Immature natural killer cell (primary cell): ENCODE results near the gene UVSSA. TPM values are rescaled to one million over a fixed set of nuclear protein-coding genes. Genes with fewer than 3 reads are reported as not detected.

Source experiments
- DNase-seq, 3 donors: peaks; one replicate each; pipeline ENCODE4 v3.0.0; 2022; ENCODE audit warnings: mixed read lengths in 1 of 3
- H3K27ac Mint-ChIP-seq, 6 donors: one replicate each; pipeline ENCODE4 v1.8.0; 2020; ENCODE audit warnings: mixed read lengths in 6 of 6, mild to moderate bottlenecking in 5 of 6, inconsistent platforms in 4 of 6, moderate library complexity in 3 of 6
- H3K27me3 Mint-ChIP-seq, 3 donors: one replicate each; pipeline ENCODE4 v1.8.0; 2020 to 2021; ENCODE audit warnings: low read depth in 3 of 3, mild to moderate bottlenecking in 3 of 3, mixed read lengths in 3 of 3, moderate library complexity in 3 of 3, inconsistent platforms in 1 of 3
- H3K36me3 Mint-ChIP-seq, 3 donors: one replicate each; pipeline ENCODE4 v1.8.0; 2020; ENCODE audit warnings: mixed read lengths in 3 of 3, inconsistent platforms in 2 of 3, mild to moderate bottlenecking in 2 of 3
- H3K4me1 Mint-ChIP-seq, 2 donors: one replicate each; pipeline ENCODE4 v1.8.0; 2020; ENCODE audit warnings: inconsistent platforms in 2 of 2, mild to moderate bottlenecking in 2 of 2, mixed read lengths in 2 of 2, moderate library complexity in 1 of 2
- H3K4me3 Mint-ChIP-seq, 5 donors: one replicate each; pipeline ENCODE4 v1.8.0; 2020; ENCODE audit warnings: mild to moderate bottlenecking in 5 of 5, mixed read lengths in 5 of 5, inconsistent platforms in 3 of 5, moderate library complexity in 3 of 5
- H3K9me3 Mint-ChIP-seq, 6 donors: one replicate each; pipeline ENCODE4 v1.8.0; 2020; ENCODE audit warnings: mild to moderate bottlenecking in 6 of 6, mixed read lengths in 6 of 6, inconsistent platforms in 4 of 6, moderate library complexity in 3 of 6
- polyA plus RNA-seq, 3 donors: library from polyadenylated mRNA; unstranded; fragments of 300-500 nt; fragmentation: Illumina TruSeq; gene quantifications; one replicate each; pipeline ENCODE4 v1.2.3, GENCODE V29; 2021

UVSSA gene
- polyA plus RNA-seq, 3 donors from 2014 or later: 3.2 to 7.0 (median 4.0) TPM

- Mint-ChIP-seq H3K27me3 (peaks cover 0 to 3% (median 2%) of the 10 kb centered on the region in 3 donors), H3K4me1 (peaks cover 57 to 62% of the 10 kb centered on the region in 2 donors), H3K9me3 (no peaks in the 10 kb centered on the region), H3K36me3 (peaks cover 5 to 18% (median 7%) of the 10 kb centered on the region in 3 donors), H3K27ac (peak overlapping the region; percentile 14 to 83 (median 62)), H3K4me3 (peak overlapping the region; percentile 66 to 82 (median 73))
- no peak for DNase-seq
Observed at GRCh38 chr4:1310031-1310795, 36.8 kb upstream of the UVSSA start.

- H3K36me3 Mint-ChIP-seq: peaks cover 5 to 18% (median 7%) of the 10 kb centered on the region in 3 donors
- H3K4me3 Mint-ChIP-seq: peak overlapping the region; percentile 29 to 69 (median 44)
- H3K27ac Mint-ChIP-seq: peak overlapping the region; percentile 45 to 83 (median 80)
- DNase-seq: peak; percentile 35 to 47 (median 45)
- peaks cover 50 to 56% of the 10 kb centered on the region in 2 donors for H3K4me1 Mint-ChIP-seq
- H3K9me3 Mint-ChIP-seq: no peaks in the 10 kb centered on the region
- peaks cover 0 to 2% (median 2%) of the 10 kb centered on the region in 3 donors for H3K27me3 Mint-ChIP-seq
Observed at GRCh38 chr4:1310796-1311631, 36.0 kb upstream of the UVSSA start.

- no peak overlapping the region for H3K4me3 Mint-ChIP-seq
- peak overlapping the region in 3 of 6 donors; percentile 20 to 34 (median 27) for H3K27ac Mint-ChIP-seq
- no peaks in the 10 kb centered on the region for H3K9me3 Mint-ChIP-seq
- peaks cover 38 to 46% of the 10 kb centered on the region in 2 donors for H3K4me1 Mint-ChIP-seq
- DNase-seq: no peak
- peaks cover 0 to 2% (median 2%) of the 10 kb centered on the region in 3 donors for H3K27me3 Mint-ChIP-seq
- H3K36me3 Mint-ChIP-seq: peaks cover 5 to 19% (median 7%) of the 10 kb centered on the region in 3 donors
Observed at GRCh38 chr4:1312821-1313640, 34.0 kb upstream of the UVSSA start.

- H3K9me3 Mint-ChIP-seq: no peaks in the 10 kb centered on the region
- no peak for DNase-seq
- H3K27me3 Mint-ChIP-seq: peaks cover 0 to 2% (median 2%) of the 10 kb centered on the region in 3 donors
- no peak overlapping the region for H3K27ac Mint-ChIP-seq
- H3K4me3 Mint-ChIP-seq: no peak overlapping the region
- peaks cover 5 to 30% (median 7%) of the 10 kb centered on the region in 3 donors for H3K36me3 Mint-ChIP-seq
- H3K4me1 Mint-ChIP-seq: peaks cover 20 to 27% of the 10 kb centered on the region in 2 donors
Observed at GRCh38 chr4:1315306-1315705, 31.7 kb upstream of the UVSSA start.

- no peak overlapping the region for H3K27ac Mint-ChIP-seq
- no peak overlapping the region for H3K4me3 Mint-ChIP-seq
- H3K4me1 Mint-ChIP-seq: peaks cover 21 to 22% of the 10 kb centered on the region in 2 donors
- H3K9me3 Mint-ChIP-seq: no peaks in the 10 kb centered on the region
- no peak for DNase-seq
- peaks cover 5 to 34% (median 8%) of the 10 kb centered on the region in 3 donors for H3K36me3 Mint-ChIP-seq
- peaks cover 0 to 2% (median 2%) of the 10 kb centered on the region in 3 donors for H3K27me3 Mint-ChIP-seq
Observed at GRCh38 chr4:1315836-1316536, 31.0 kb upstream of the UVSSA start.

GRCh38 chr4:1316537-1317168 lies 30.4 kb upstream of the UVSSA start:
- peaks cover 0 to 2% (median 2%) of the 10 kb centered on the region in 3 donors for H3K27me3 Mint-ChIP-seq
- H3K27ac Mint-ChIP-seq: no peak overlapping the region
- DNase-seq: no peak
- peaks cover 16 to 20% of the 10 kb centered on the region in 2 donors for H3K4me1 Mint-ChIP-seq
- no peak overlapping the region for H3K4me3 Mint-ChIP-seq
- H3K36me3 Mint-ChIP-seq: peaks cover 8 to 34% (median 9%) of the 10 kb centered on the region in 3 donors
- H3K9me3 Mint-ChIP-seq: no peaks in the 10 kb centered on the region

GRCh38 chr4:1317177-1318045 lies 29.6 kb upstream of the UVSSA start:
- Mint-ChIP-seq H3K4me1 (peaks cover 10 to 17% of the 10 kb centered on the region in 2 donors), H3K4me3 (no peak overlapping the region), H3K27me3 (peaks cover 0 to 2% (median 2%) of the 10 kb centered on the region in 3 donors), H3K9me3 (no peaks in the 10 kb centered on the region), H3K27ac (no peak overlapping the region), H3K36me3 (peaks cover 8 to 34% (median 9%) of the 10 kb centered on the region in 3 donors)
- DNase-seq: no peak

GRCh38 chr4:1318046-1318375 lies 29.0 kb upstream of the UVSSA start:
- H3K9me3 Mint-ChIP-seq: no peaks in the 10 kb centered on the region
- peaks cover 0 to 2% (median 2%) of the 10 kb centered on the region in 3 donors for H3K27me3 Mint-ChIP-seq
- peaks cover 8 to 17% of the 10 kb centered on the region in 2 donors for H3K4me1 Mint-ChIP-seq
- no peak for DNase-seq
- H3K27ac Mint-ChIP-seq: peak overlapping the region in 2 of 6 donors; percentile 46 to 57
- no peak overlapping the region for H3K4me3 Mint-ChIP-seq
- peaks cover 8 to 33% (median 9%) of the 10 kb centered on the region in 3 donors for H3K36me3 Mint-ChIP-seq

- peaks cover 8 to 27% (median 9%) of the 10 kb centered on the region in 3 donors for H3K36me3 Mint-ChIP-seq
- no peak for DNase-seq
- peaks cover 0 to 2% (median 2%) of the 10 kb centered on the region in 3 donors for H3K27me3 Mint-ChIP-seq
- H3K4me3 Mint-ChIP-seq: no peak overlapping the region
- peak overlapping the region in 2 of 6 donors; percentile 46 to 57 for H3K27ac Mint-ChIP-seq
- peaks cover 6 to 17% of the 10 kb centered on the region in 2 donors for H3K4me1 Mint-ChIP-seq
- H3K9me3 Mint-ChIP-seq: no peaks in the 10 kb centered on the region
Observed at GRCh38 chr4:1318488-1319213, 28.4 kb upstream of the UVSSA start.

- Mint-ChIP-seq H3K27me3 (no peaks in the 10 kb centered on the region), H3K4me1 (peaks cover 4 to 12% of the 10 kb centered on the region in 2 donors), H3K9me3 (no peaks in the 10 kb centered on the region), H3K36me3 (peaks cover 4 to 15% (median 5%) of the 10 kb centered on the region in 3 donors), H3K27ac (peak overlapping the region in 1 of 6 donors; percentile 13), H3K4me3 (no peak overlapping the region)
- no peak for DNase-seq
Observed at GRCh38 chr4:1321486-1321885, 25.5 kb upstream of the UVSSA start.

- Mint-ChIP-seq H3K9me3 (no peaks in the 10 kb centered on the region), H3K4me1 (peaks cover 4 to 12% of the 10 kb centered on the region in 2 donors), H3K27ac (peak overlapping the region in 1 of 6 donors; percentile 40), H3K36me3 (peaks cover 4 to 15% (median 5%) of the 10 kb centered on the region in 3 donors), H3K27me3 (no peaks in the 10 kb centered on the region), H3K4me3 (no peak overlapping the region)
- DNase-seq: no peak
Observed at GRCh38 chr4:1321946-1322650, 24.9 kb upstream of the UVSSA start.
